ENCODE measurements around the gene JAK1.
A peak's percentile ranks its signal among the peaks of the same experiment; 100 is the strongest.
"Not testable (repeated sequence)": the region's sequence is repeated elsewhere in the genome, so short reads cannot be mapped to it uniquely, and the experiment has no call there.

Gene JAK1

DNA sequence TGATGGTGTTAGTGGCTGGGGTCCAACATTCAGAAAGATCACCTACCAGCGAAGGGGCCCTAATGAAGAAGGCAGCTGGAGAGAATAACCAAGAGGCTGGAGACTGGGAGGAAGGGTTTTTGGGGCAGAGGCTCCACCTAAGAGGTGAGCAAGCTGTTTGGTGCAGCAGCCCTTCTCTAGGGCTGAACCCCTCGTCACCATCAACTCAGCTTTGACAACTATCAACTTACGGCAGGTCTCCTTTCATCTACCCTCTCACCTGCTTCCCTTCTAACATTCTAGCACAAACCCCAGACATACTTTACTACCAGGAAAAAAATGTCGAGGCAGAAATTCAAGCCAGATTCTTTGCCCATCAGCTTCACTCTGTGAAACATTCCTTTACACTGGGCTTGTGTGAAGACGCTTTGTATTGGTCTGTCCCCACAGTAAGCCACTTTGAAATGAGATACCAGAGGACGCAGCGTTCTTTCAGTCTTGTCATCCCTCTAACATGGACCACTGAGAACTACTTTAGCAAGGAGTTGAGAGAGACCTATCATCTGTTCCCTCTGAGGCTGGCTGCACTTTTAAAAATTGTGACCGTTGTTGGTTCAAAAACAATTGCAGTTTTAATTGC lies 136.8 kb downstream of the JAK1 start:
- DNase-seq: no peak

- DNase-seq: no peak
Measured at GRCh38 chr1:64828829-64829228, 137.5 kb downstream of the JAK1 start.

- no peak for DNase-seq
Measured at GRCh38 chr1:64826991-64827390, 139.4 kb downstream of the JAK1 start.

- peak; percentile 60 for DNase-seq
Measured at GRCh38 chr1:64823691-64824476, 142.5 kb downstream of the JAK1 start.

DNA sequence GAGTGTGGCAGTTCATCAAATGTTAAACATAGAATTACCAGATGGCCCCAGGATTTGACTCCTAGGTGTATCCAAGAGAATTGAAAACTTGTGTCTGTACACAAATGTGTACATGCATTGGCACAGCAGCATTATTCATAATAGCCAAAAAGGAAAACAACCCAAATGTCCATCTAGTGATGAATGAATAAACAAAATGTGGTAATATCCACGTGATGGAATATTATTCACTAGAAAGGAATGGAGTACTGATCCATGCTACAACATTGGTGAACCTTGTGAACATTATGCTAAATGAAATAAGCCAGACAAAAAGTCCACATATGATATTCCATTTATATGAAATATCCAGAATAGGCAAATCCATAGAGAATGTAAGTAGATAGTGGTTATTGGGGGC lies 143.7 kb downstream of the JAK1 start:
- DNase-seq: no peak

DNA sequence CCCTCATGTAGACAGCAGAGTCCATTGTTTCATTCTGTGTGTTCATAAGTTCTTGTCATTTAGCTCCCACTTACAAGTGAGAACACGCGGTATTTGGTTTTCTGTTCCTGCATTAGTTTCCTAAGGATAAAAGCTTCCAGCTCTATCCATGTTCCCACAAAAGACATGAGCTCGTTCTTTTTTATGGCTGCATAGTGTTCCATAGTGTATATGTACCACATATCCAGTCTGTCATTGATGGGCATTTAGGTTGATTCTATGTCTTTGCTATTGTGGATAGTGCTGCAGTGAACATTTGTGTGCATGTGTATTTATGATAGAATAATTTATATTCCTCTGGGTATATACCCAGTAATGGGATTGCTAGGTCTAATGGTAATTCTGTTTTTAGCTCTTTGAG lies 145.8 kb downstream of the JAK1 start:
- not testable (repeated sequence) for DNase-seq

DNA sequence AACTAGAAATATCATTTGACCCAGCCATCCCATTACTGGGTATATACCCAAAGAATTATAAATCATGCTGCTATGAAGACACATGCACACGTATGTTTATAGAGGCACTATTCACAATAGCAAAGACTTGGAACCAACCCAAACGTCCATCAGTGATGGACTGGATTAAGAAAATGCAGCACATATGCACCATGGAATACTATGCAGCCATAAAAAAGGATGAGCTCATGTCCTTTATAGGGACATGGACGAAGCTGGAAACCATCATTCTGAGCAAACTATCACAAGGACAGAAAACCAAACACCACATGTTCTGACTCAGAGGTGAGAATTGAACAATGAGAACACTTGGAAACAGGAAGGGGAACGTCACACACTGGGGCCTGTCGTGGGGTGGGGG lies 149.0 kb downstream of the JAK1 start:
- DNase-seq: not testable (repeated sequence)

- no peak for DNase-seq
Measured at GRCh38 chr1:64814427-64814826, 151.9 kb downstream of the JAK1 start.

DNA sequence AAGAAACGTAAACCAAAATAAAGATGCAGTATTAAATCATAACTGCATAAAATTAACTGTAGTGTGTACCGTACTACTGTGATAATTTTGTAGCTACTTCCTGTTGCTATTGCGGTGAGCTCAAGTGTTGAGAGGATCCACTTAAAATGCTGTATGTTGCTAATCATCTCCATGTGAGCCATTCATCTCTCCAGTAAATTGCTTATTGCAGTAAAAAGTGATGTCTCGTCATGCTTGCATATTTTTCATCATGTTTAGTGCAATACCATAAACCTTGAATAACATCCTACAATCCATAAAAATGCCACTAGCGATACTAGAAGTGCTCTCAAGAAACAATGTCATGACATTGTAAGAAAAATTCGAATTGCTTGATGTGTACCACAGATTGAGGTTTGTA lies 155.2 kb downstream of the JAK1 start:
- no peak for DNase-seq

GRCh38 chr1:64810001-64810400 lies 156.3 kb downstream of the JAK1 start:
- DNase-seq: no peak

DNA sequence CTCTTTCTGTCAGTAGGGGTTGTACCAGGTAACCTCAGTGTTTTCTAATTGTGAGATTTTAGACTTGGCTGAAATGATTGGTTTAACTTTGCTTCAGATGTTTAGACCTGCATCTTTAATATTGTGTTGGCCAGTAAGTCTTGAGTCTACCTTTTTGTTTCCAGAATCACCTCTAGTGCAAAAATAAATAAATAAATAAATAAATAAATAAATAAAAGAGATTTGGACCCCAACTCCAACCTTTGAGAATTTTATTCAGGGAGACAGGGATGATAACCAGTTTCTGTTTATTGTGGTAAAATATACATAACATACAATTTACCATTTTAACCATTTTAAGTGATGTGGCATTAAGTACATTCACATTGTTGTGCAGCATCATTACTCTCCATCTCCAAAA lies 157.0 kb downstream of the JAK1 start:
- DNase-seq: no peak

DNA sequence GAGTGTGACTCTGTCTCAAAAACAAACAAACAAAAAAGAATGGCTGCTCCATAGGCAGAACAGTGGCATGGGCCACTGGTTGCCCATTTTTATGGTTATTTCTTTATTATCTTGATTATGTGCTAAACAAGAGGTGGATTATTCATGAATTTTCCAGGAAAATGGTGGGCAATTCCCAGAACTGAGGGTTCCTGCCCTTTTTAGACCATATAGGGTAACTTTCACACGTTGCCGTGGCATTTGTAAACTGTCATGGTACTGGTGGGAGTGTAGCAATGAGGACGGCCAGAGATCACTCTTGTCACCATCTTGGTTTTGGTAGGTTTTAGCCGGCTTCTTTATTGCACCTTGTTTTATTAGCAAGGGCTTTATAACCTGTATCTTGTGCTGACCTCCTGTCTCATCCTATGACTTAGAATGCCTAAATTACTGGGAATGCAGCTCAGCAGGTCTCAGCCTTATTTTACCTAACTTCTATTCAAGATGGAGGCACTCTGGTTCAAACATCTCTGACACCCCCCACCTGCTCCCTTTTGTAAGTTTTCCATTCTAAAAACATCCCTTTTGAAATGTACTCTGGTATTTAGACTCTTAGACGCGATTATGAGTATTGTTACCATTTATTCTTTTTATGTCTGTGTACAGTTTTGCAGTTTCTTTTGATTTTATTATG lies 164.4 kb downstream of the JAK1 start:
- DNase-seq: no peak

DNA sequence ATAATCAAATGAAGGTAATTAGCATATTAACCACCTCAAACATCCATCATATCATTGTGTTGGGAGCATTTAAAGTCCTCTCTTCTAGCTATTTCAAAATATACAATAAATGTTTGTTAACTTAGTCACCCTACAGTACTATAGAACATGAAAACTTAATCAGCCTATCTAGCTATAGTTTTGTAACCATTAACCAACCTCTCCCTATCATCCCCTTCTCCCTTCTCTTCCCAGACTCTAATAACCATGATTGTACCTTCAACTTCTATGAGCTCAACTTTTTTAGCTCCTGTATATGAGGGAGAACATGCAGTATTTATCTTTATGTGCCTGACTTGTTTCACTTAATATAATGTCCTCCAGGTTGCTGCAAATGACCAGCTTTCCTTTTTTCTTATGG lies 167.5 kb downstream of the JAK1 start:
- no peak for DNase-seq

DNA sequence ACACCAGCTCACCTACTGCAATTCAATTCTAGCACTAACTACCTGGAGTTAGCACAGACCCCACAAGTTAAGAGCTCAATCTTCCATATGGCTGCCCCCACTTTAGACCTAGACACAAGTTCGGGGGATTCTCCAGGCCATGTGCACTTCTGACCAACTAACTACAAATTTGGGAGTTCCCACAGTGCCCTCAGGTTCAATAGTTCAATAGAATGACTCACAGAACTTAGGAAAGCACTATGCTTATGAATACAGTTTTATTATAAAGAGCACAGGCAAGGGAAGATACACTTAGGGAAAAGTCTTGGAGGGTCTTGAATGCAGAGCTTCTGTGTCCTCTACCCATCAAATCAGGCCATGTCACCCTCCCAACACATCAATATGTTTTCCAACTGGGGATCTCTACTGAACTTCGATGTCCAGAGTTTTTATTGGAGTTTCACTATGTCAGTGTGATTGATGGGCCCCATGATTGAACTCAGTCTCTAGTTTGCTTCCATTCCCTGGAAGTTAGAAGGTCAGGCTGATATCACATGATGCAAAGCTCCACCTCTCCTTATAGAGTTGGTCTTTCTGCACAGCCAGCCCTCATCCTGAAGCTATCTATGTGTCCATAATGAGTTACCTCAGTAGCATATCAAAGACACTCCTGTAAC lies 175.4 kb downstream of the JAK1 start:
- DNase-seq: no peak
